ENCODE results near the gene TFAP2E. TPM values are rescaled to one million over a fixed set of nuclear protein-coding genes. Genes with fewer than 3 reads are reported as not detected.
A peak's percentile ranks its signal among the peaks of the same experiment; 100 is the strongest.

TFAP2E gene
- total RNA-seq, 1 experiment from 2014 or later, result 6.1 TPM

DNA sequence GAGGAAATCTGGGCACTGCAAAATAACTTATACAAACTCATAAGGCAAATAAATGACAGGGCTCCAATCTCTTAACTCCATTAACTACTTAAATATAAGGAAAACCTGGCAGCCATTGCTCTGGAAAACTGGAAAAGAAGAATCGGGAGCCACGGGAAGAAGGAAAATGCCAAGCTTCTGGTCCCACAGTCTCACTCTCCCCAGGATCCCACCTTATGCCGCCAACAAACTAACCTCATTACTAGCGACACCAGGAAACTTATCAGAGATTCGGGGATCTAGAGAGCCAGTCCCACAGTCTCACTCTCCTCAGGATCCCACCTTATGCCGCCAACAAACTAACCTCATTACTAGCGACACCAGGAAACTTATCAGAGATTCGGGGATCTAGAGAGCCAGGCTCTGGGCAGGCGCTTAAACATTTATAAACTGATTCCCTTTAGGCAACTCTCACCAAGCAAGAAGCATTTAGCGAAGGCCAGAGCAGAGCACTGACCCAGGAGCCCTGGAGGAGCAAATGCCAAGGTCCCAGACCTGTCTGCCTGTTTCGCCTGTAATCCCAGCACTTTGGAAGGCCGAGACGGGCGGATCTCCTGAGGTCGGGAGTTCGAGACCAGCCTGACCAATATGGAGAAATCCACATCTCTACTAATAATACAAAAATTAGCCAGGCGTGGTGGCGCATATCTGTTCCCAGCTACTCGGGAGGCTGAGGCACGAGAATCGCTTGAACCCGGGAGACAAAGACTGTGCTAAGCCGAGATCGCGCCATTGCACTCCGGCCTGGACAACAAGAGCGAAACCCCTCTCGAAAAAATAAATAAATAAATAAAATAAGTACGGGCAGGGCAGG is 67.5 kb downstream of the TFAP2E start:
- peaks cover 5 to 20% of the 10 kb centered on the region in 2 experiments; a peak in 3 of 4 replicates for H3K36me3 ChIP-seq (ENCODE audit: control insufficient read depth in 1 of 2, insufficient read depth in 2 of 2, low read length in 2 of 2)
- POLR2A ChIA-PET, result interaction anchor here (1.6 kb wide), 1 partner anchor 13 kb away, joined by 4 read pairs; no protein-coding TSS in a partner anchor
- peaks cover 7% of the 10 kb centered on the region; the same call in 1 of the 2 replicates for H4K20me1 ChIP-seq (ENCODE audit: insufficient read depth)
- peaks cover 59% of the 10 kb centered on the region for H3K79me2 ChIP-seq (ENCODE audit: insufficient read depth, low read length)
- peak; percentile 43; the same call in 1 of the 2 replicates for TF ChIP-seq CBX3 (IDR thresholded peaks at IDR 0.05; ENCODE audit: low read depth)
- TF ChIP-seq ZFX (IDR thresholded peaks at IDR 0.05), result no peak
- CTCF ChIA-PET, result no interaction called here
- peak overlapping the region; percentile 68 to 90 for H3K4me3 ChIP-seq (replicated peaks in 1 of 2; ENCODE audit: low read depth in 1 of 2, low read length in 2 of 2)
- peaks cover 3 to 31% of the 10 kb centered on the region in 2 experiments; a peak in 3 of 4 replicates for H3K4me1 ChIP-seq (ENCODE audit: control insufficient read depth in 1 of 2, insufficient read depth in 2 of 2, low read length in 2 of 2)
- H3K9me2 ChIP-seq (ENCODE audit: insufficient read depth), result no peaks in the 10 kb centered on the region
- H3K9me3 ChIP-seq (ENCODE audit: control insufficient read depth in 1 of 2, insufficient read depth in 1 of 2, low read depth in 1 of 2, low read length in 2 of 2), result no peaks in the 10 kb centered on the region
- DNase-seq (ENCODE audit: low read depth, low spot score), result no peak
- RAD21 ChIA-PET (ENCODE audit: low non-redundant PET in 1 of 2, low total read pairs in 2 of 2, uncharacterized antibody in 2 of 2, unreplicated experiment in 2 of 2), result no interaction called here
- H3K27me3 ChIP-seq (ENCODE audit: insufficient read depth, low read length), result peaks cover 5% of the 10 kb centered on the region; the same call in 1 of the 2 replicates
- BruUV-seq (replicated peaks), result TSS peak; percentile 52
- peak; percentile 4 for ATAC-seq
- intact Hi-C loops (cut with micrococcal nuclease), result loop anchor here (1.0 to 5.0 kb wide), 3 partner anchors 68 to 132 kb away; partner anchors contain the start of gene TFAP2E
- peak overlapping the region; percentile 77 for H3K4me2 ChIP-seq (ENCODE audit: low read length)
- H2AFZ ChIP-seq (ENCODE audit: low read depth, low read length, poor library complexity, severe bottlenecking), result no peak overlapping the region
- H3K27ac ChIP-seq (ENCODE audit: low read depth, low read length), result peak overlapping the region; percentile 89
- H3K9ac ChIP-seq (ENCODE audit: low read length), result peak overlapping the region; percentile 86

DNA sequence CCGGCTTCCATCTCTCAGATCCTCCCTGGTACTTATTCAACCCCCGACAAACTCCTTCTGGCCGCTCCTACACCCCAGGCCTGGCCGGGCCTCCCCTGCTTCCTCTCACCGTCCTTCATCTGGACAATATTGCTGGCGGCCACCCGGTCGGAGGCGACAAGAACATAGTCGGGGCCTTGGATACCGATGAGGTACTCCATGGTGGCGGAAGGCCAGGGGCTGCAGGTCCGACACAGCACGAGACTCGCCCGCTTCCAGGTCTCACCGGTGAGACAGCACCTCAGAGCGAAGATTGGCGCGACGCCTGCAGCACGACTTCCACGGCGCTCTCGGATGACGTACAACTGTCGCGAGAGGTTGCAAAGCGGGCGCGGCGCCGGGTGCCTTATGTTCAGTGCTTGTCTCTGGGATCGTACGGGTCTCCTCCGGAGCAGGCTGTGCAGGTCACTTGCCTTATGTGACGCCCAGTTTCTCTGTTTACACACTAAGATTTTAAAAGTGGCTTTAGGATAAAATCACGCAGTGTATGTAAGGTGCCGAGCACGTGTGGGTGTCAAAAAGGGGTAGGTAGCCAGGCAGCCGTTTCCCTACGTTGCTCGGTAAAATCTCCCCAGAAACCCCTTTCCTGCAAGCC is 68.2 kb downstream of the TFAP2E start, which contains the start of gene PSMB2:
Gene PSMB2, minus strand, starts transcription at position 294 of the 634 bp plus-strand sequence. Its CDS starts 94 bp downstream, at position 200.
- H3K79me2 ChIP-seq (ENCODE audit: insufficient read depth, low read length), result peaks cover 51% of the 10 kb centered on the region
- ATAC-seq, result peak; percentile 85
- ChIA-PET POLR2A (interaction anchor here (0.7 to 1.6 kb wide), 5 partner anchors 13 to 641 kb away, joined by 3 to 4 read pairs (median 3); partner anchors contain the start of gene TFAP2E), RAD21 (ENCODE audit: low non-redundant PET in 1 of 2, low total read pairs in 2 of 2, uncharacterized antibody in 2 of 2, unreplicated experiment in 2 of 2) (no interaction called here), CTCF (interaction anchor here (1.2 kb wide), 2 partner anchors 24 to 74 kb away, joined by 3 to 10 read pairs; no protein-coding TSS in a partner anchor)
- peak within 1 kb of the TSS; percentile 77 for H3K4me2 ChIP-seq (ENCODE audit: low read length)
- intact Hi-C loops (cut with micrococcal nuclease), result loop anchor here (1.0 to 5.0 kb wide), 3 partner anchors 69 to 131 kb away; partner anchors contain the start of gene TFAP2E
- peaks cover 0 to 13% of the 10 kb centered on the region in 2 experiments; a peak in 1 of 4 replicates for H3K36me3 ChIP-seq (ENCODE audit: control insufficient read depth in 1 of 2, insufficient read depth in 2 of 2, low read length in 2 of 2)
- peak; percentile 94 for DNase-seq (ENCODE audit: low read depth, low spot score)
- H3K27ac ChIP-seq (ENCODE audit: low read depth, low read length), result peak within 1 kb of the TSS; percentile 89
- peaks cover 3 to 31% of the 10 kb centered on the region in 2 experiments; a peak in 3 of 4 replicates for H3K4me1 ChIP-seq (ENCODE audit: control insufficient read depth in 1 of 2, insufficient read depth in 2 of 2, low read length in 2 of 2)
- peaks cover 7% of the 10 kb centered on the region; the same call in 1 of the 2 replicates for H4K20me1 ChIP-seq (ENCODE audit: insufficient read depth)
- H3K27me3 ChIP-seq (ENCODE audit: insufficient read depth, low read length), result peaks cover 5% of the 10 kb centered on the region; the same call in 1 of the 2 replicates
- peak within 1 kb of the TSS; percentile 61 for H2AFZ ChIP-seq (ENCODE audit: low read depth, low read length, poor library complexity, severe bottlenecking)
- BruUV-seq (replicated peaks), result no TSS peak
- peak within 1 kb of the TSS; percentile 68 to 90 for H3K4me3 ChIP-seq (replicated peaks in 1 of 2; ENCODE audit: low read depth in 1 of 2, low read length in 2 of 2)
- no peaks in the 10 kb centered on the region for H3K9me3 ChIP-seq (ENCODE audit: control insufficient read depth in 1 of 2, insufficient read depth in 1 of 2, low read depth in 1 of 2, low read length in 2 of 2)
- no peaks in the 10 kb centered on the region for H3K9me2 ChIP-seq (ENCODE audit: insufficient read depth)
- H3K9ac ChIP-seq (ENCODE audit: low read length), result peak within 1 kb of the TSS; percentile 86
- TF ChIP-seq SP1 (IDR thresholded peaks at IDR 0.05; ENCODE audit: low read depth) (peak; percentile 68), EZH2phosphoT487 (IDR thresholded peaks at IDR 0.05; ENCODE audit: borderline replicate concordance) (no peak), TCF7L2 (IDR thresholded peaks at IDR 0.05; ENCODE audit: borderline replicate concordance, extremely low read depth, insufficient read depth, insufficient read length) (peak; percentile 47), CBX3 (IDR thresholded peaks at IDR 0.05; ENCODE audit: low read depth) (peak; percentile 94), POLR2AphosphoS5 (IDR thresholded peaks at IDR 0.05; ENCODE audit: low read depth, low read length) (peak; percentile 96), ZNF274 (IDR thresholded peaks at IDR 0.05; ENCODE audit: low read depth, low read length) (no peak), ELF1 (IDR thresholded peaks at IDR 0.05; ENCODE audit: borderline replicate concordance, low read depth) (no peak), FOSL1 (IDR thresholded peaks at IDR 0.05; ENCODE audit: low read depth) (no peak; the same call in 1 of the 2 replicates), EGR1 (IDR thresholded peaks at IDR 0.05; ENCODE audit: low read depth) (no peak), JUND (IDR thresholded peaks at IDR 0.05) (0 out of 2 replicates have a peak, but pooled peaks have one; percentile 15), ZFX (IDR thresholded peaks at IDR 0.05) (peak; percentile 95), SIN3A (IDR thresholded peaks at IDR 0.05; ENCODE audit: low read depth) (peak; percentile 94), RAD21 (IDR thresholded peaks at IDR 0.05; ENCODE audit: low read depth) (no peak), CEBPB (IDR thresholded peaks at IDR 0.05; ENCODE audit: low read depth) (no peak), SRF (IDR thresholded peaks at IDR 0.05; ENCODE audit: low read depth) (peak; percentile 89), POLR2A (IDR thresholded peaks at IDR 0.05; ENCODE audit: borderline replicate concordance, extremely low read depth, insufficient read depth, insufficient read length) (peak; percentile 96), YY1 (IDR thresholded peaks at IDR 0.05; ENCODE audit: extremely low read depth, insufficient replicate concordance, low read depth, low read length) (peak; percentile 47)
- TF ChIP-seq, protein P1, sequence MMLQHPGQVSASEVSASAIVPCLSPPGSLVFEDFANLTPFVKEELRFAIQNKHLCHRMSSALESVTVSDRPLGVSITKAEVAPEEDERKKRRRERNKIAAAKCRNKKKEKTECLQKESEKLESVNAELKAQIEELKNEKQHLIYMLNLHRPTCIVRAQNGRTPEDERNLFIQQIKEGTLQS (IDR thresholded peaks at IDR 0.05), result no peak
- TF ChIP-seq, protein P2, sequence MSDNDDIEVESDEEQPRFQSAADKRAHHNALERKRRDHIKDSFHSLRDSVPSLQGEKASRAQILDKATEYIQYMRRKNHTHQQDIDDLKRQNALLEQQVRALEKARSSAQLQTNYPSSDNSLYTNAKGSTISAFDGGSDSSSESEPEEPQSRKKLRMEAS (IDR thresholded peaks at IDR 0.05), result peak; percentile 96

Measured in HCT116 (cell line).